GM18867 (cell line): Measurements from ENCODE around the gene TCTA.

Experiments used
- ATAC-seq: cut with Tn5 transposase; IDR thresholded peaks from one replicate; pipeline ENCODE4 v1.9.1; 2021; ENCODE audit warnings: mild to moderate bottlenecking, moderate library complexity; ENCODE audit not compliant: unreplicated experiment

TCTA gene

DNA sequence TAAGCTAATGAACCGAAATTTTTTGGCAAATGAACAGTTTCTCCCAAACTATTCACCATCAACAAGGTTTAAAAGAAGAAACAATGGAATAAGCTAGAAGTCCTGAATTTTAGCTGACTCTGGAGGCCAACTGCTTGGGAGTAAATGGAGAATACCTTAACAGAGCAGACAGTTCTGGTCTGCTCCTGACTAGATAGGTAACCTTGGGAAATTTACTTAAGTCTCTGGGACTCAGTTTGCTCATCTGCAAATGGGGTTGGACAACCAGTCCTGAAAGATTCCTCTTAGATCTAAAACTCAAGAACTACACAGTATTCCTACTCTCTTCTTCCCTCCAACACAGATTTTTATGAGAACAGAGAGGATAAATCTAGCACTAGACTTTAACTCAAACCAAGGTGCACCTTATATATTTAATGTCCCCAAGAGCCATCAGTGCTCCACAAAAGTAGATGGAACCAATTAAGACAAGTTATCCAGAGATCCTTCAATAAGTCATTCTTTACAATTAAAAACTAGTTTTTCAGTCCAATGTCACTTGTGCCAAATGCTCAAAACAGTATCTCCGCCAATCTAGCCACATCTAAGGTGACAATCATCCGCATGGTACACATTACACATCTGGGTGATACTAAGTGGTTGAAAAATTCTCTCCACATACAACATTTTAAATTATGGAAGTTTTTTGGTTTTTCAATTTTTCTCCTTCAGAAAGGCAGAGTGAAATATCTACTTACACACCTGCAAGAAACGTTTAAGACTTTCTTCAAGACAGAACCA is 2.0 kb upstream of the TCTA start:
- ATAC-seq: no peak

DNA sequence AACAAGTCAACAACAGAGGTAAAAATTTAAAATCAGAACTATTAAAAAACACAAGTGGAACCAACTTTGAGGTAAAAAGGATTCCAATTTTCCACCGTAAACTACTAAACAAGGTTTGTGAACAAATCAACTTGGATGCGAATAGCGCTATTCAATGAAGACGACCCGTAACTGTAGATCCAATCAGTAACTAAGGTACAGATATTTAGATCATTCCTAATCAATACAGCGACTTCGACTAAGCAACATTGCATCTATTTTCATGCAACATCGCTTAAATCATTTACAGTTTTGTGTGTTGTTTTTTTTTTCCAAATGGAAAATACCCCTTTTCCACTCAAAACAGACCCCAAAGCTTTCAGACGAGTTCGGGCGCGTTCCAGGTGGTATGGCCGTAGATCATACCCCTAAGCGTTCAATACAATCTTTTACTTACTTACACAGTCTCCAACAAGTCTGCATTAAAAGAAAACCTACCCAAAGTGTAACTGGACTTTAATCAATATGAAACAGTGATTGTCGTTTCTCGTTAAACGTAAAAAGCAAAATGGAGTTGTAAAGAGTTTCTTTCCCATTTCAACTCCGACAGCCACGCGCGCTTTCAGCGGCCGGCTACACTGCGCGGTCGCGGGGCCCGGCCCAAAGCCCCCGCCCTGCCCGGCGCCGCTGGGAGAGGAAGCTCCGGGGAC is 1.2 kb upstream of the TCTA start:
- ATAC-seq: no peak

DNA sequence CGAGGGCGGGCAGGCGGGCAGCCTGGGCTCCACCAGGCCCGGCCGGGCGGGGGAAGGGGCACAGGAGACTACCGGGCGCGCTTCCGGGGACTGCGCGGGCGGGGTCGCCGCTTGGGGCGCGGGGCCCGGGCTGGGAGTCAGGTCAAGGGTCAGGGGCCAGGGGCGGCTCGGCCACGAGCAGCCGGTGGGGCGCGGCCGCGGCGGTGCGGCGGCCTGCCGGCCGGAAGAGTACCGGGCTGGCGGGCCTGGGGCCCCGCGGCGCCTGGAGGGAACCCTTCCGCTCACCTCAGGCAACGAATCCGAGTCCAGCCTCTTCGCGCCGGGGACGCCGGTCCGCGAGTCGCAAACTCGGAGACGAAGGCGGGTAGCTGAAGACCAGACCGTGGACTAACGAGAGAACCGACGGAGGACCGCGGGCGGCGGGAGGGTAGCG is 672 bp upstream of the TCTA start:
- peak; percentile 22 for ATAC-seq

DNA sequence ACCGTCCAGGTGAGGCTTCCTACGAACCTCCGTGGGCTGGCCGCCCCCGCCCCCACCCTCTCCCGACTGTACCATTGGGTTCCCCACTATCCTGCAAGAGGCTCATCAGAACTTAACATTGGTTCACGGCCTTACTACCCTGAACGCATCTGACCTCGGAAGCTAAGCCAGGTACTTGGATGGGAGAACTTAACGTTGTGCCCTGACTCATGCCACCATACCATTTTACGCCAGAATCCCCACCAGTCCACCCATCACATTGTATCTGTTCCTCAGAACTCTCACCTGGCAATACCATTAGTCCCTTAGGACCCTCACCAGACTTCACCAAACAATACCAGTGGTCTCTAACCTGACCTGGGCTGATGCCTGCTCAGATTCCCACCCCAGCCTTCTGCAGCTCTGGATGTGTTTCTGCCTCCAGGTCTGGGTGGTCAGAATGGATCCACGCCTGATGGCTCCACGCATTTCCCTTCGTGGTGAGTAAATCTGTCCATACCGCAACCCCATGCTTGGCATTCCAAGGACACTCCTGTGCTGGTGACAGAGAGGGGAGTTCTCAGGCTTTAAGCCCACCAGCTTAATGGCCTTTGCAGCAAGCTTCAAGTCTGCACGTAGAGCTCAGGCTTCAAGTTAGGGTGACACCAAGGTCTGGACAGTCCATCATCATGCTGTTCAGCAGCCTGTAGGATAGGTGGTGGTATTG is 562 bp downstream of the TCTA start:
- ATAC-seq: no peak

DNA sequence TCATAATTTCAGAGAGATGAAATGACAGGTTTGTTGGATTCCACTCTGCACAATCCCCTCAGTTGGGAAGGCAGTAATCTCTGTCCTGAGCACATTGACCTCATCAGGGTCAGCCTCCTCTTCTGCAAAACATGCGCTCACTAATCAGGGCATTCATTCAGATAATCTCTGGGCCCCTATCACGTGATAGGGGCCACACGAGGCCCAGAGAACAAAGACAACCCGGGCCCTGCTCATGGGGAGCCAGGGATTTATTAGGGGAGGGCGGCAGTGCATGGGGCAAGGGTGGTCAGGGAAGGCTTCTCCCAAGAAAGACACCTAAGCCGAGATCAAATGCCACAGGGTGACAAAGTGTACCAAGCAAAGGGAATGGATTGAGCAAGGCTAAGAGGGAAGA is 1.1 kb downstream of the TCTA start:
- ATAC-seq: no peak

DNA sequence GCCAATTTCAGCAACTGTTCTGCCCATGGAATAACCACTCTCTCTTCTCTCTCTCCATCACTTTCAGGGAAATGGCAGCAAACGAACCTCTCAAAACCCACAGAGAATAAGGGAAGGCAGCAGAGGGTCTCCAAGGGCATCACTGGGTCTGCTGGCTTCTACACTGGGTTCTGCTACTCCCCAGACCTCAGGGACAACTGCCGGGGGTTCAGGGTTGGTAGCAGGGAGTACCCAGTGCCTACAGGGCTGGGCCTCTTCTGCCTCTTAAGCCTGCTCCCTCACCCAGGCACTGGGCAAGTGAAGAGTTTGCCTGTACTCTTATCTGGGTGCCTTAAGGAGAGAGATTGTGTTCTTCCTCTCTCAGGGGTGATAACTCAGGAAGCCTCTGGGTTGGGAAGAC is 2.5 kb downstream of the TCTA start:
- no peak for ATAC-seq

DNA sequence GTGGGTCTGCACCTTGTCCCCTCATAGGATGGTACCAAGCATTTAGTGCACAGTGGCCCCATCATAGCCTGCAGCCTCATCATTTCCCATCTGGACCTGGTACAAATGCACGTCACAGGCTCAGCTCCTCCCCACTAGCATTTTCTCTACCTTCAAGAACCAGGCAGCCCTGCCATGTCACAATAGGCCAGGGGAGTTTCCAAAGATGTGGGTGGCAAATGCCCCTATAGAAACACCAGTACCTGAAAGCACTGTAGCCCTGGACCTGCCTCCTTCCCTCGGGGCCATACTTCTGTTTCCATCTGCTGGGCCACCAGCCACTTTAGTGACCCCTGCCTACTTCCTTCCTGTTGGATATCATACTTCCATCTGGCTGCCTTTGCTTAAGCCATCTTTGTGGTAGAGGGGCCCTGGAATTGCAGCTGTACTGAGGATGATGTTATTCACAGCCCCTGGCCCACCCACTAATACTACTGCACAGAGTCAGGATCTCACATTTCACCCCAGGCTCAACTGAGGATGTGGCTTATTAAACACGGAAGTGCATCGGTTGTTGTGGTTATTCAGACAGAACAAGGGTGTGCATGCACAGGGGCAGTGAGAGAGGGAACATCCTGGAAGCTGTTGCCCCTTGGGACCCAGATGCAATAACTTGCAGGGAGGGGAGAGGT is 3.8 kb downstream of the TCTA start:
- ATAC-seq: no peak

DNA sequence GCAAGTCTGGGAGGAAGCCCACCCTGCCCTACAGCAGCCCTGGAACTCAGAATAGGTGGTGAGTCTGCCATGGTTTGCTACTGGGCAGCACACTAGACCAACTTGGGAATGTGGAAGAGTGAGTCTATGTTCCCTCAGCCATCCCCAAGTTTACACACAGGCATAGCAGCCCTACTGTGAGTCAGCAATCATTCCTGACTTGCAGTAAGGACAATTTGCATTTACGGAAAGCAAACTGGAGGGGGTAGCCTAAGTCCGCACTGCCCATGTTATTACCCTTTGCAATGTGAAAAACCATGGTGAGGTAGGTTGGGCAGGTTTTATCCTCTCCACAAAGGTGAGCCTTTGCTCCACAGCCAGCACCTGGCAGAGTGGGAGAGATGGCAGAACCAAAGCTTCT is 4.6 kb downstream of the TCTA start:
- no peak for ATAC-seq

DNA sequence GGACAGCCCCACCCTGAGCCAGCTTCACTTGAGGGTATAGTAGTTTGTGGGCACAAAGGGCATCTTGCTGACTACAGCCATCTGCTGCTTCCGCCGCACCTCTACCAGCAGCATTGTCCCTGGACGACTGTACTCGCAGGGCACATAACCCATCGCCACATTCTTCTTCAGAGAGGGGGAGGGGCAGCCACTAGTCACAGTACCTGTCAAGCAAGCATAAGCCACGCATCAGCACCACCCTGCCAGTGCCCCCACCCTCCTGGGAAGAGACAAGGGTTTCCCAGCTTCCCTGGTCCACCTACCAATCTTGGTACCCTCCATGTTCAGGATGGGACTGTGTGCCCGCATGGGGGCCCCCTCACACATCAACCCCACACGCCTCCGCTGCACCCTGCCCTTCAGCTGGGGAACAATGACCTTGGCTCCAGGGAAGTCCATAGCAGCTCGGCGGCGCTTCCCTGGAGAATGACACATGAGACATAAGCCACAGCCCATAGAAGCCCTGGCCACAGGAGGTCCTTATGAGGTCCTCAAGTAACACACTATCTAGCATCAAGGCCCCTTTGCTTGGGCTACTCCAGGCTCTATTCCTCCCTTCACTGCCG is 5.4 kb downstream of the TCTA start:
- no peak for ATAC-seq

DNA sequence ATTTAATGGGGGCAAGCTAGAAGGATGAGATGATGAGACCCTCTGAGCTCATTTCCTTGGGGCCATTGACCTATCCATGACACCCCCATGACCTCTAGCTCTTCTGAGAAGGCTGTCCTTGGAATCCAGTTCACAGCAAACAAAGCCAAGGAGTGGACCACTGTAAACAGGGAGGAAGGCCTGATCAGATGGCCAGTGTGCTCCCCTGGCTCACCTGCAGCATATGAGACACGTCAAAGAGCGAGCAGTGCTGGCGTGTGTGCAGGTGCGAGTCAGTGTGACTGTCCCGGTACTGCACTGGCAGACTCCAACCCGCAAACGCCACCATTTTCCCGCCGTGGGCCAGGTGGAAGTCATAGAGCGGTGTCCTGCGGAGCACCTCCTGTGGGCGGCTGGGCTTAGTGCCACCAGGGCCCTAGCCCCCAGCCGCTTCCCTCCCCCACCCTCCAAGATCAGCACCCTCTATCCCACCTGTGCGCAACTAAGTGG is 9.7 kb downstream of the TCTA start:
- ATAC-seq: no peak

DNA sequence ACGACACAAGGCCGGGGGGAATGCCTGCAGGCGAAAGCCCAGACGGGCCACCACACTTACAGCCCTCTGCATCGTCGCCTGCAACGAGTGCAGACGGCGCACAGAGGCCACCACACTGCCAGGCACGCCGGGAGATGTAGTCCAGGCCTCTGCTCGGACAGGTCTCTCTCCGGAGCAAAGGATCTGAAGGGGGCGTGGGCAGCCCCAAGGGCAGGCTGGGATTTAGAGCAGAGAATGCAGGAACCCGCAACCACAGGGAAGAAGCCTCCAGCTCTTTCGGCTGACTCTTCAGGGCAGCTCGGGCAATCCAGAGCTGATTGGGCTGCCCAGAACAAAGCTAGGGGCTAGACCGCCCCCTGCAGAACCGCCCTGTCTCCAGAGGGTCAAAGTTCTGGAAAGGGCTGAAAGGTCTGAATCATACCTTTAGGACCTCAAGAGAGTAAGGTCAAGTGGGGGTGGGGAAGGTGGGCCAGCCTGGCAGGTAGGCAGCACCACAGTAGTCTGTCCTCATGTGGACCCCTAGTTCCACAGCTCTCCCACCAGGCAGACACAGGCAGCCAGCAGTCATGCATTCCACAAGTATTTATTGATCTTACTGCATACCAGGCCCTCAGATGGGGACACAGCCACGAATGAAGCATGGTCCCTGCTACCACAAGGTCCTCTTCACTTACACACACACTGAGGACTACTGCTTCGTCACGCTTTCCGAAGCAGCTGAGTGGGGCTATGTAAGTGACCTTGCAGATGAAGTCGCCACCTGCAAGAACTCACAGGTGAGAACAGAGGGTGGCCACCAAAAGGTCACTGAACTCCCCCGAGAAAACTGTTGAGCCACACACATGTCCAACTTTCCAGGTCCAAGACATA is 10.4 kb downstream of the TCTA start, which contains the start of gene AMT:
TSS of gene AMT (minus strand) at position 95 of the 870 bp plus-strand sequence. CDS start at position 72, 23 bp downstream.
- no peak for ATAC-seq

DNA sequence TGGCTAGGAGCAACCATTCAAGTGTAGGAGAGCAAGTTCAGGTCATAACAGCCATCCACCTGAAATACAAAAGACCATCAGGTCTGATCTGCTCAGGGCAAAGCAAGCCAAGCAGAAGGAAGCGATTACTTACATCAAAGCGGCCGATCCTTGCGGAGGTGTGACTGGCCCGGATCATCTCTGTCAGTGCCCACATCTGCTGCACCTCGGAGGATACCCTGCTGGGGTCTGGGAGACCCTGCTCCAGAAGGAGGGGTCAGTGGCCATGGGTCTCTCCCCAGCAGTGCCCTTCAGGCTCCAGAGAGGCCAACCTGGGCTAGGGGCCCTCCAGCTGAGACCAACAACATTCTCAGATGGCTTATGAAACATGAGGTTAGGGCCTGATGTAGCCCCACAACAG is 12.6 kb downstream of the TCTA start:
- ATAC-seq: no peak

DNA sequence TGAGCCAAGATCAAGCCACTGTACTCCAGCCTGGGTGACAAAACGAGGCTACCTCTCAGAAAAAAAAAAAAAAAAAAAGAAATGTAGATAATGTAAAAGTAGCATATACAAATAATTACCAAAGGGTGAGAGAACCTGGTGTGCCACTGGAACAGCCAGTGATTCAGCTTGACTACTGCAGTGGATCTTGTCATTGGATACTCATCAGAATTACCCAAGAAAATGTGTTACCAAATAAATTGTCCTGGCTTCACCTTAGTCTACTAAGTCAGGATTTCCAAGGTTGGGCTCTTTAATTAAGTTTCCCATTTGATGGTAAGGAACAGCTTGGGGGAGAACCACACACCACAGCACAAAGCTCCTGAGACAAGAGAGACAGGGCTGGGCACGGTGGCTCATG is 15.4 kb downstream of the TCTA start:
- no peak for ATAC-seq

DNA sequence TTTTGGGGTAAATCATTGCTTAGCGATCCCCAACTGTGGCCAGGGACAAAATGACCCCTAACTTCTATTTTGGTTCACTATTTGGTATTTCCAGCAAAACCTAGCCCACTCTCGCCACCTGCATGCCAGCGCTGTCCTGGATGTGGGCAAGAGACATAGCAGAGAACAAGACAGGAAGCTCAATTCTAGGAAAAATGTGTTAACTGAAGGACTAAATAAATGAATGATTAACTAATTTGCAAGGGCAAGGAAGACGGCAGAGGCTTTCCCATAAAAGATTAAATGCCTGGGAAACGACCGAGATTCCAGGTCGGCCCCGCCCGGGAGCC is 16.5 kb downstream of the TCTA start:
- ATAC-seq: no peak

DNA sequence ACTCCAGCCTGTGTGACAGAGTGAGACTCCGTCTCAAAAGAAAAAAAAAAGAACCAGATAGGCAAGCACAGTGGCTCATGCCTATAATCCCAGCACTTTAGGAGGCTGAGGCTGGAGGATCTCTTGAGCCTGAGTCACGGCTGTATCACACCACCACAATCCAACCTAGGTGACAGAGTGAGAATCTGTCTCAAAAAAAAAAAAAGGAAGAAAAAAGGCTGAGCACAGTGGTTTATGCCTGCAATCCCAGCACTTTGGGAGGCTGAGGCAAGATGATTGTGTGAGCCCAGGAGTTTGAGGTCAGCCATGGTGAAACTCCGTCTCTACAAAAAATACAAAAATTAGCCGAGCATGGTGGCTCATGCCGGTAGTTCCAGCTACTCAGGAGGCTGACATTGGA is 22.5 kb downstream of the TCTA start:
- no peak for ATAC-seq

DNA sequence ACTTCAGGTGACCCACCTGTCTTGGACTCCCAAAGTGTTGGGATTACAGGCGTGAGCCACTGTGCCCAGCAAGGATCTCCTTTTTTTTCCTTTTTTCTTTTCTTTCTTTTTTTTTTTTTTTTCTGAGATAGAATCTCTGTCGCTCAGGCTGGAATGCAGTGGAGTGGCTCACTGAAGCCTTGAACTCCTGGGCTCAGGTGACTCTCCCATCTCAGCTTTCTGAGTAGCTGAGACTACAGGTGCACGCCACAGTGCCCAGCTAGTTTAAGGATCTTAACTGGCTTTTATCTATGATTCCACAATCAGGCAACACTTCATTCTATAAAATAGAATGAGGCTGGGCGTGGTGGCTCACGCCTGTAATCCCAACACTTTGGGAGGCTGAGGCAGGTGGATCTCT is 33.2 kb downstream of the TCTA start:
- ATAC-seq: no peak

DNA sequence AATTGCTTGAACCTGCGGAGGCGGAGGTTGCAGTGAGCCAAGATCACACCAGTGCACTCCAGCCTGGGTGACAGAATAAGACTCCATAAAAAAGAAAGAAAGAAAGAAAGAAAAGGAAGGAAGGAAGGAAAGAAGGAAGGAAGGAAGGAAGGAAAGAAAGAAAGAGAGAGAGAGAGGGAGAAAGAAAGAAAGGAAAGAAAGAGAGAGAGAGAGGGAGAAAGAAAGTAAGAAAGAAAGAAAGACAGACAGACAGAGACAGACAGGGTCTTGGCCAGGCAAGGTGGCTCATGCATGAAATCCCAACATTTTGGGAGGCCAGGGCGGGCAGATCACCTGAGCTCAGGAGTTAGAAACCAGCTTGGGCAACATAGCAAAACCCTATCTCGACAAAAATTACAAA is 41.4 kb downstream of the TCTA start:
- no peak for ATAC-seq

DNA sequence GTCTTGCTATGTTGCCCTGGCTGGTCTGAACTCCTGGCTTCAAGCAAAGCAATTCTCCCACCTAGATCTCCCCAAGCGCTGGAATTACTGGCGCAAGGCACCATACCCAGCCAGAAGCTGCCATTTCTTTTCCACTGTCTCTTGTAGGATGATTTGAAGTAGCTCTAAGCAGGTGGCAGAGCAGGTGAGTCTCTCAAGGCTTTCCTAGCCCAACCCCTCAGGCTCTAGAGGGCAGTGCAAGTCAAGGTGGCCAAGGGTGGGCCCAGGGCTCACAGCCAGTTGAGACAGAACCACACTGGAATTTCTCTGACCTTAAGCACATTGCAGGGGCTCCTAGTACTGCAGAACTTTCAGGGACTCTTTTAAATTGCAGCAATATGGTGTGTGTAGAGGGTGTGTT is 42.2 kb downstream of the TCTA start:
- no peak for ATAC-seq

DNA sequence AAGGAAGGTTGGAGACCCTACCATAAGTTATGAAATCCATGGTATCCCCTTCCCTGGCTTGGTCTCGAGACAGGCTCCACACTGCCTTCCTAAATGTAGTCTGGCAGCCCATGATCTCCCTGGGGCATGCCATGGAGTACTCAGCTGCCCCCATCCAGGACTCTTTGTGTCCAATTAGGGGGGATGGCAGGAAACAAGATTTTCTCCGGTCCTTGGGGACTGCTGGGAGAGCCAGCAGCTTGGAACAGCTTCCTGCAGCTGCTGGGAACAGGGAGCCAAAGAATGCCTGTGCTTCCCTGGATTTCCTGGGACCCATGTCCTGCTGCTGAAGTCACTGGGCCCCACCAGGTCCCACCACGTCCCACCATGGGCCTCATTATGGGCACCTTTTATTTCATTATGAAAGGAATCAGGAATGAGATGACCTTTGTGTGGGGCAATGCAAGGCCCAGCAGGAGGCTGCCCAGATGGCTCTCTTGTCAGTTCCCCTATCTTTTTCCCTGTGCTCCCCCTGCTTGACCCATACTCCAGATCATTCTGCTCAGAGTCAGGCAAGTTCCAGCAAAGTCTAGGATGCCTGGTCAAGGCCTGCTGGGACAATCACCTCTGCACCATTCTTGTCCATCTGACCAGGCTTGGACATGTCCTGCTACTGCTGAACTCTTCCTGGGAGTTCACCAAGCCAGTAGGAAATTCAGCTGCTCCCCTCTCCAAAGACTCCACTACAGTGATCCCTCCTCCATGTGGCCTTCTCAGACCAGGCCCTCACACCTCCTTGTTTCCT is 42.9 kb downstream of the TCTA start:
- no peak for ATAC-seq
